ENCODE results near the gene FANCI.

FANCI gene

GRCh38 chr15:89335298-89336041 is 91.7 kb downstream of the FANCI start:
- TF ChIP-seq CEBPB (IDR thresholded peaks at IDR 0.05), result no peak
- TF ChIP-seq RAD21 (IDR thresholded peaks at IDR 0.05; ENCODE audit: low read depth), result no peak
- TF ChIP-seq USF1 (IDR thresholded peaks at IDR 0.05), result no peak
- no peak for TF ChIP-seq ZBTB7A (IDR thresholded peaks at IDR 0.05; ENCODE audit: low read depth)
- TF ChIP-seq MAX (IDR thresholded peaks at IDR 0.05), result no peak

- TF ChIP-seq YY1 (IDR thresholded peaks at IDR 0.05; ENCODE audit: low read depth) (no peak), TEAD4 (IDR thresholded peaks at IDR 0.05) (no peak), EP300 (IDR thresholded peaks at IDR 0.05; ENCODE audit: borderline replicate concordance) (no peak), FOXM1 (IDR thresholded peaks at IDR 0.05; ENCODE audit: borderline replicate concordance, low read depth) (no peak), USF1 (IDR thresholded peaks at IDR 0.05) (no peak), EGR1 (IDR thresholded peaks at IDR 0.05) (no peak), CREB1 (IDR thresholded peaks at IDR 0.05; ENCODE audit: low read depth) (no peak), TCF12 (IDR thresholded peaks at IDR 0.05; ENCODE audit: low read depth) (no peak), ZBTB7A (IDR thresholded peaks at IDR 0.05; ENCODE audit: low read depth) (no peak), REST (IDR thresholded peaks at IDR 0.05; ENCODE audit: low read depth) (no peak), NFIC (IDR thresholded peaks at IDR 0.05) (no peak), TAF1 (IDR thresholded peaks at IDR 0.05; ENCODE audit: low read depth) (no peak), RAD21 (IDR thresholded peaks at IDR 0.05; ENCODE audit: low read depth) (no peak), CEBPB (IDR thresholded peaks at IDR 0.05) (no peak), MAX (IDR thresholded peaks at IDR 0.05) (no peak)
Observed at GRCh38 chr15:89338036-89338435, 94.3 kb downstream of the FANCI start.

GRCh38 chr15:89340573-89340972 is 96.8 kb downstream of the FANCI start:
- TF ChIP-seq YY1 (IDR thresholded peaks at IDR 0.05; ENCODE audit: low read depth) (no peak), RAD21 (IDR thresholded peaks at IDR 0.05; ENCODE audit: low read depth) (no peak), MAX (IDR thresholded peaks at IDR 0.05) (no peak), ZBTB7A (IDR thresholded peaks at IDR 0.05; ENCODE audit: low read depth) (no peak), TCF12 (IDR thresholded peaks at IDR 0.05; ENCODE audit: low read depth) (no peak), TEAD4 (IDR thresholded peaks at IDR 0.05) (no peak), EGR1 (IDR thresholded peaks at IDR 0.05) (no peak), TAF1 (IDR thresholded peaks at IDR 0.05; ENCODE audit: low read depth) (no peak), CREB1 (IDR thresholded peaks at IDR 0.05; ENCODE audit: low read depth) (no peak), EP300 (IDR thresholded peaks at IDR 0.05; ENCODE audit: borderline replicate concordance) (no peak), FOXM1 (IDR thresholded peaks at IDR 0.05; ENCODE audit: borderline replicate concordance, low read depth) (no peak), USF1 (IDR thresholded peaks at IDR 0.05) (no peak)

GRCh38 chr15:89341316-89342005 is 97.7 kb downstream of the FANCI start:
- TF ChIP-seq REST (IDR thresholded peaks at IDR 0.05; ENCODE audit: low read depth) (no peak), MAX (IDR thresholded peaks at IDR 0.05) (peak; percentile 79), EGR1 (IDR thresholded peaks at IDR 0.05) (no peak), EP300 (IDR thresholded peaks at IDR 0.05; ENCODE audit: borderline replicate concordance) (no peak), NFIC (IDR thresholded peaks at IDR 0.05) (0 out of 2 replicates have a peak, but pooled peaks have one; percentile 56), ZBTB7A (IDR thresholded peaks at IDR 0.05; ENCODE audit: low read depth) (no peak), CEBPB (IDR thresholded peaks at IDR 0.05) (no peak), TAF1 (IDR thresholded peaks at IDR 0.05; ENCODE audit: low read depth) (no peak), TEAD4 (IDR thresholded peaks at IDR 0.05) (peak; percentile 69)
